Astrocyte (in vitro differentiated cells and primary cell): ENCODE results near the gene NHERF2. TPM values are rescaled to one million over a fixed set of nuclear protein-coding genes. Genes with fewer than 3 reads are reported as not detected.

Experiments
- DNase-seq: peaks from one replicate; pipeline ENCODE4 v3.0.0-alpha.2; 2010; ENCODE audit warnings: low read depth
- FAIRE-seq: peaks from 2 replicates; lab custom pipeline; 2011; peaks lifted over from hg19 to GRCh38; lab: Jason Lieb, UNC
- H2AFZ ChIP-seq: 2 replicates; pipeline ENCODE4 v1.6.0; 2012; ENCODE audit warnings: low read depth, low read length, inconsistent platforms
- H3K27ac ChIP-seq: 2 replicates; pipeline ENCODE4 v1.5.1; 2011; ENCODE audit warnings: low read depth, low read length, inconsistent platforms
- H3K27me3 ChIP-seq: 2 replicates; pipeline ENCODE4 v1.6.0; 2011; ENCODE audit warnings: low read length, inconsistent platforms; ENCODE audit not compliant: insufficient read depth
- H3K36me3 ChIP-seq: 2 replicates; pipeline ENCODE4 v1.5.1; 2011; ENCODE audit warnings: low read length, inconsistent platforms; ENCODE audit not compliant: insufficient read depth
- H3K4me1 ChIP-seq: 2 replicates; pipeline ENCODE4 v1.5.1; 2011; ENCODE audit warnings: low read length, inconsistent platforms; ENCODE audit not compliant: insufficient read depth
- H3K4me2 ChIP-seq: 2 replicates; pipeline ENCODE4 v1.6.0; 2012; ENCODE audit warnings: low read length, inconsistent platforms
- H3K4me3 ChIP-seq: 2 replicates; pipeline ENCODE4 v1.5.1; 2011; ENCODE audit warnings: low read depth, mild to moderate bottlenecking, low read length, inconsistent platforms; ENCODE audit not compliant: insufficient read depth
- H3K79me2 ChIP-seq: 2 replicates; pipeline ENCODE4 v1.6.0; 2012; ENCODE audit warnings: mild to moderate bottlenecking, low read length, inconsistent platforms; ENCODE audit not compliant: insufficient read depth
- H3K9ac ChIP-seq: 2 replicates; pipeline ENCODE4 v1.6.0; 2012; ENCODE audit warnings: mild to moderate bottlenecking, low read length, inconsistent platforms
- H3K9me3 ChIP-seq: 2 replicates; pipeline ENCODE4 v1.5.1; 2012; ENCODE audit warnings: low read depth, mild to moderate bottlenecking, low read length, inconsistent platforms; ENCODE audit not compliant: insufficient read depth
- H4K20me1 ChIP-seq: 2 replicates; pipeline ENCODE4 v1.6.0; 2012; ENCODE audit warnings: low read length, inconsistent platforms; ENCODE audit not compliant: insufficient read depth
- H3K27ac Mint-ChIP-seq: one replicate; pipeline ENCODE4 v1.8.0; 2021; ENCODE audit warnings: mild to moderate bottlenecking, mixed read lengths; ENCODE audit not compliant: unreplicated experiment
- H3K27me3 Mint-ChIP-seq: one replicate; pipeline ENCODE4 v1.8.0; 2021; ENCODE audit warnings: low read depth, mixed read lengths; ENCODE audit not compliant: unreplicated experiment
- H3K36me3 Mint-ChIP-seq: one replicate; pipeline ENCODE4 v1.8.0; 2021; ENCODE audit warnings: low read depth, mixed read lengths; ENCODE audit not compliant: unreplicated experiment
- H3K4me1 Mint-ChIP-seq: one replicate; pipeline ENCODE4 v1.8.0; 2021; ENCODE audit warnings: low read depth, mixed read lengths; ENCODE audit not compliant: unreplicated experiment
- H3K4me3 Mint-ChIP-seq: one replicate; pipeline ENCODE4 v1.8.0; 2021; ENCODE audit warnings: mild to moderate bottlenecking, moderate library complexity, mixed read lengths; ENCODE audit not compliant: unreplicated experiment
- H3K9me3 Mint-ChIP-seq: one replicate; pipeline ENCODE4 v1.8.0; 2021; ENCODE audit warnings: mild to moderate bottlenecking, mixed read lengths; ENCODE audit not compliant: unreplicated experiment
- CTCF ChIP-seq: IDR thresholded peaks from 2 replicates; pipeline ENCODE4 v1.5.1; 2011; ENCODE audit warnings: low read depth, mild to moderate bottlenecking, inconsistent platforms, low read length, moderate library complexity; ENCODE audit not compliant: insufficient read depth
- EZH2 ChIP-seq: IDR thresholded peaks from 2 replicates; pipeline ENCODE4 v1.6.1; 2012; ENCODE audit warnings: mild to moderate bottlenecking, low read length, inconsistent platforms; ENCODE audit not compliant: insufficient read depth
- total RNA-seq: library from RNA; stranded (reverse); gene quantifications from 2 replicates; pipeline ENCODE4 v1.2.1, GENCODE V29; 2021

The NHERF2 gene
- total RNA-seq, 1 donor from 2014 or later, result 92.5 TPM

GRCh38 chr16:2043667-2044451, 17.2 kb downstream of the NHERF2 start:
- Histone ChIP-seq H3K9me3 (no peaks in the 10 kb centered on the region), H3K27ac (no peak overlapping the region), H3K4me3 (no peak overlapping the region), H4K20me1 (peaks cover 3% of the 10 kb centered on the region), H3K79me2 (peaks cover 11% of the 10 kb centered on the region), H3K9ac (no peak overlapping the region), H3K4me2 (no peak overlapping the region), H2AFZ (no peak overlapping the region), H3K4me1 (peaks cover 40% of the 10 kb centered on the region), H3K36me3 (no peaks in the 10 kb centered on the region), H3K27me3 (no peaks in the 10 kb centered on the region)
- Mint-ChIP-seq H3K27ac (no peak overlapping the region), H3K4me3 (no peak overlapping the region), H3K36me3 (peaks cover 3% of the 10 kb centered on the region), H3K9me3 (no peaks in the 10 kb centered on the region), H3K27me3 (no peaks in the 10 kb centered on the region), H3K4me1 (peaks cover 8% of the 10 kb centered on the region)
- TF ChIP-seq EZH2 (no peak), CTCF (no peak)
- no peak for DNase-seq
- FAIRE-seq, result no peak

GRCh38 chr16:2044541-2044940, 17.8 kb downstream of the NHERF2 start:
- TF ChIP-seq EZH2 (no peak), CTCF (no peak)
- H3K4me1 Mint-ChIP-seq, result peaks cover 7% of the 10 kb centered on the region
- Histone ChIP-seq H3K4me1 (peaks cover 33% of the 10 kb centered on the region), H3K27ac (no peak overlapping the region), H3K36me3 (no peaks in the 10 kb centered on the region), H2AFZ (no peak overlapping the region), H3K9me3 (no peaks in the 10 kb centered on the region), H4K20me1 (peaks cover 3% of the 10 kb centered on the region), H3K79me2 (peaks cover 15% of the 10 kb centered on the region), H3K4me3 (no peak overlapping the region), H3K4me2 (no peak overlapping the region), H3K9ac (no peak overlapping the region), H3K27me3 (no peaks in the 10 kb centered on the region)
- no peak overlapping the region for H3K4me3 Mint-ChIP-seq
- DNase-seq (no peak), FAIRE-seq (no peak)
- no peaks in the 10 kb centered on the region for H3K9me3 Mint-ChIP-seq
- H3K27ac Mint-ChIP-seq, result no peak overlapping the region
- H3K36me3 Mint-ChIP-seq, result peaks cover 3% of the 10 kb centered on the region
- no peaks in the 10 kb centered on the region for H3K27me3 Mint-ChIP-seq
